SU-DHL-6 (cell line): ENCODE data around the gene CADM1.

Experiments
- EZH2phosphoT487 ChIP-seq: fragments of 200-600 bp; sonication (generic), shearing (Covaris generic); conservative IDR thresholded peaks from 2 replicates; pipeline ENCODE4 v1.6.1; 2018; ENCODE audit warnings: mild to moderate bottlenecking, antibody characterized with exemption, low read length, moderate library complexity, mixed read lengths
- TF ChIP-seq, protein P1 (sequence below): fragments of 200-600 bp; sonication (generic); IDR thresholded peaks from one replicate; pipeline ENCODE4 v1.5.1; 2017; ENCODE audit warnings: antibody characterized with exemption, mild to moderate bottlenecking, low read length, moderate library complexity; ENCODE audit not compliant: insufficient read depth, poor library complexity, severe bottlenecking

DNA sequence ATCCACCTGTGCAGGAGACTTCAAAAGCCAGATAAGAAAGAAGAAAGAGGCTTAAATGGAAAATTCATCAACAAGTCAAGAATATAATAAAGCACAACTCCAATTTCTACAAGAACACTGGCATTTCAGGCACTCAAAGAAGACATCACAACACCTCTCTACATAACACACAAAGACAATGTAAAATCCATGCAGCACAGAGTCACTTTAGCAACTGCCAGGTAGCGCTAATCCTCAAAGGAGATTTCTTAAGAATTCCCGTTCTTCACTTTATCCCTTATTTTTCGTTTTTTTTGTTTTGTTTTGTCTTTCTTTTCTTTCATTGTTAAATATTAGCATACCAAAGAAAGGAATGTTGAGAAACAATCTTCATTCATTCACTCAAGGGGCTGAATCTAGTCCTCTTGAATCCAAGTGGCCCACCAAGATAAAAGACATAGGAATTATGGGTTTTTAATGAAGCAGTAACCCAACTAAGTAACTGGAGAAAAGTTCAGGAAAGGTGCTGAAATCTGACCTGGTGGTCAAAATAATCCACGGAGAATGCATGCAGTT, 95.0 kb downstream of the CADM1 start:
- TF ChIP-seq, protein P1, sequence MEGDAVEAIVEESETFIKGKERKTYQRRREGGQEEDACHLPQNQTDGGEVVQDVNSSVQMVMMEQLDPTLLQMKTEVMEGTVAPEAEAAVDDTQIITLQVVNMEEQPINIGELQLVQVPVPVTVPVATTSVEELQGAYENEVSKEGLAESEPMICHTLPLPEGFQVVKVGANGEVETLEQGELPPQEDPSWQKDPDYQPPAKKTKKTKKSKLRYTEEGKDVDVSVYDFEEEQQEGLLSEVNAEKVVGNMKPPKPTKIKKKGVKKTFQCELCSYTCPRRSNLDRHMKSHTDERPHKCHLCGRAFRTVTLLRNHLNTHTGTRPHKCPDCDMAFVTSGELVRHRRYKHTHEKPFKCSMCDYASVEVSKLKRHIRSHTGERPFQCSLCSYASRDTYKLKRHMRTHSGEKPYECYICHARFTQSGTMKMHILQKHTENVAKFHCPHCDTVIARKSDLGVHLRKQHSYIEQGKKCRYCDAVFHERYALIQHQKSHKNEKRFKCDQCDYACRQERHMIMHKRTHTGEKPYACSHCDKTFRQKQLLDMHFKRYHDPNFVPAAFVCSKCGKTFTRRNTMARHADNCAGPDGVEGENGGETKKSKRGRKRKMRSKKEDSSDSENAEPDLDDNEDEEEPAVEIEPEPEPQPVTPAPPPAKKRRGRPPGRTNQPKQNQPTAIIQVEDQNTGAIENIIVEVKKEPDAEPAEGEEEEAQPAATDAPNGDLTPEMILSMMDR: no peak
- no peak for TF ChIP-seq EZH2phosphoT487
